Neural progenitor cell (in vitro differentiated cells): Measurements from ENCODE around the gene PLXNC1.

Experiments
- CTCF ChIP-seq: fragments of 200-600 bp; sonication (generic); IDR thresholded peaks from 2 replicates; pipeline ENCODE4 v1.5.1; 2017; ENCODE audit warnings: antibody characterized with exemption, mild to moderate bottlenecking
- EZH2 ChIP-seq: fragments of 200-600 bp; sonication (generic); IDR thresholded peaks from 2 replicates; pipeline ENCODE4 v1.6.1; 2017; ENCODE audit warnings: antibody characterized with exemption, mild to moderate bottlenecking, moderate library complexity

- TF ChIP-seq CTCF (no peak), EZH2 (no peak)
These were observed 101.8 kb downstream of the PLXNC1 start for GRCh38 chr12:94250130-94250529.
